HFFc6 (cell line): Measurements from ENCODE around the gene TGFBR2. TPM values are rescaled to one million over a fixed set of nuclear protein-coding genes. Genes with fewer than 3 reads are reported as not detected.

Experiments
- DNase-seq: peaks from one replicate; pipeline ENCODE4 v3.0.0-alpha.2; 2018
- H3K27ac Mint-ChIP-seq: 2 replicates; pipeline ENCODE4 v1.8.0; 2020; ENCODE audit warnings: mild to moderate bottlenecking, mixed read lengths
- H3K27me3 Mint-ChIP-seq: 2 replicates; pipeline ENCODE4 v1.8.0; 2021; ENCODE audit warnings: mild to moderate bottlenecking, moderate library complexity, mixed read lengths; ENCODE audit not compliant: insufficient read depth
- H3K36me3 Mint-ChIP-seq: 2 replicates; pipeline ENCODE4 v1.8.0; 2021; ENCODE audit warnings: low read depth, mixed read lengths
- H3K4me1 Mint-ChIP-seq: 2 replicates; pipeline ENCODE4 v1.8.0; 2020; ENCODE audit warnings: low read depth, mixed read lengths
- H3K4me3 Mint-ChIP-seq: 2 replicates; pipeline ENCODE4 v1.8.0; 2020; ENCODE audit warnings: mild to moderate bottlenecking, moderate library complexity, mixed read lengths
- H3K9me3 Mint-ChIP-seq: 2 replicates; pipeline ENCODE4 v1.8.0; 2020; ENCODE audit warnings: mild to moderate bottlenecking, mixed read lengths
- CTCF ChIP-seq: fragments of 200-600 bp; sonication (generic); IDR thresholded peaks from 2 replicates; pipeline ENCODE4 v1.5.0; 2021; ENCODE audit warnings: antibody characterized with exemption, mild to moderate bottlenecking
- total RNA-seq, 6 experiments: library from RNA; stranded (reverse); fragmentation: NEBNext Ultra II Directional; extraction: Animal tissue kit (Norgen Biotek cat#: 25700); gene quantifications; 2 replicates in 1 of 6; 3 replicates in 5 of 6; pipeline ENCODE4 v1.2.3, GENCODE V29; 2021

The TGFBR2 gene
- total RNA-seq, 6 experiments from 2014 or later, result 78.5 to 135 (median 118) TPM

- no peak overlapping the region for H3K27ac Mint-ChIP-seq
- DNase-seq, result peak; percentile 36
- no peaks in the 10 kb centered on the region for H3K27me3 Mint-ChIP-seq
- peaks cover 54% of the 10 kb centered on the region for H3K4me1 Mint-ChIP-seq
- H3K9me3 Mint-ChIP-seq, result no peaks in the 10 kb centered on the region
- peaks cover 51% of the 10 kb centered on the region for H3K36me3 Mint-ChIP-seq
- no peak for TF ChIP-seq CTCF
- no peak overlapping the region for H3K4me3 Mint-ChIP-seq
These were observed 38.2 kb downstream of the TGFBR2 start for GRCh38 chr3:30644615-30645014.

GRCh38 chr3:30645077-30645476 lies 38.7 kb downstream of the TGFBR2 start:
- peaks cover 58% of the 10 kb centered on the region for H3K4me1 Mint-ChIP-seq
- H3K9me3 Mint-ChIP-seq, result no peaks in the 10 kb centered on the region
- no peak overlapping the region for H3K4me3 Mint-ChIP-seq
- DNase-seq, result no peak
- H3K27ac Mint-ChIP-seq, result no peak overlapping the region
- no peaks in the 10 kb centered on the region for H3K27me3 Mint-ChIP-seq
- H3K36me3 Mint-ChIP-seq, result peaks cover 56% of the 10 kb centered on the region
- TF ChIP-seq CTCF, result no peak

- Mint-ChIP-seq H3K27me3 (no peaks in the 10 kb centered on the region; the same call in 1 of the 2 replicates), H3K36me3 (peaks cover 68% of the 10 kb centered on the region), H3K4me3 (no peak overlapping the region), H3K9me3 (no peaks in the 10 kb centered on the region), H3K27ac (no peak overlapping the region), H3K4me1 (peaks cover 70% of the 10 kb centered on the region)
- no peak for TF ChIP-seq CTCF
- no peak for DNase-seq
These were observed 39.9 kb downstream of the TGFBR2 start for GRCh38 chr3:30646181-30646876.

- DNase-seq, result no peak
- no peak overlapping the region for H3K4me3 Mint-ChIP-seq
- peaks cover 77% of the 10 kb centered on the region for H3K36me3 Mint-ChIP-seq
- peaks cover 72% of the 10 kb centered on the region for H3K4me1 Mint-ChIP-seq
- no peak for TF ChIP-seq CTCF
- no peaks in the 10 kb centered on the region for H3K9me3 Mint-ChIP-seq
- no peak overlapping the region for H3K27ac Mint-ChIP-seq
- H3K27me3 Mint-ChIP-seq, result no peaks in the 10 kb centered on the region; the same call in 1 of the 2 replicates
These were observed 40.8 kb downstream of the TGFBR2 start for GRCh38 chr3:30646961-30647752.

- Mint-ChIP-seq H3K4me3 (no peak overlapping the region; the same call in 1 of the 2 replicates), H3K4me1 (peaks cover 62% of the 10 kb centered on the region), H3K27ac (peak overlapping the region; percentile 74), H3K36me3 (peaks cover 80% of the 10 kb centered on the region), H3K27me3 (no peaks in the 10 kb centered on the region; the same call in 1 of the 2 replicates), H3K9me3 (no peaks in the 10 kb centered on the region)
- TF ChIP-seq CTCF, result no peak
- no peak for DNase-seq
These were observed 42.4 kb downstream of the TGFBR2 start for GRCh38 chr3:30648670-30649357.
